ENCODE data around the gene KRT76.

DNA sequence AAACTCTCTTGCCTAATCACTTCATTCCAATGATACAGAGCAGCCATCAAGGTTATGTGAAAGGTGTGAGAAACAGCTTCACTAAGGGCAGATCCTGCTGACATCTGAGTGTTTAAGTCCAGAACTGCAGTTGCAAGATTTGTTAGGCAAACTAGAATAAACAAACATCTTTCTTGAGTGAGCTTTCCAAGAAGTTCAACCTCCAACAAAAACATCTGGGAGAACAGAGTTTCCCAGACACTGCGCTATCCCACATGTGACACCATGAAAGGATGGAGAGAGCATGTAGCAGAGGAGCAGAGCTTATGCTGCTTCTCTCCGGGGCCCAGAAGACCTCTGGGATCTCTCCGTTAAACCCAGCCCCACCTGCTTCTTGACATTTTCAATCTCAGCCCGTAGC, 5.6 kb downstream of the KRT76 start:
- TF ChIP-seq CTCF (IDR thresholded peaks at IDR 0.05 in 8 of 11, conservative IDR thresholded peaks at IDR 0.05 in 3 of 11) (no peak), POLR2A (IDR thresholded peaks at IDR 0.05) (no peak)

Data from spleen (tissue), 7 donors.